GM19043 (cell line): ENCODE data around the gene HCFC1R1.

Experiments
- ATAC-seq: cut with Tn5 transposase; IDR thresholded peaks from one replicate; pipeline ENCODE4 v1.9.1; 2021; ENCODE audit warnings: low read depth; ENCODE audit not compliant: unreplicated experiment

Gene HCFC1R1

DNA sequence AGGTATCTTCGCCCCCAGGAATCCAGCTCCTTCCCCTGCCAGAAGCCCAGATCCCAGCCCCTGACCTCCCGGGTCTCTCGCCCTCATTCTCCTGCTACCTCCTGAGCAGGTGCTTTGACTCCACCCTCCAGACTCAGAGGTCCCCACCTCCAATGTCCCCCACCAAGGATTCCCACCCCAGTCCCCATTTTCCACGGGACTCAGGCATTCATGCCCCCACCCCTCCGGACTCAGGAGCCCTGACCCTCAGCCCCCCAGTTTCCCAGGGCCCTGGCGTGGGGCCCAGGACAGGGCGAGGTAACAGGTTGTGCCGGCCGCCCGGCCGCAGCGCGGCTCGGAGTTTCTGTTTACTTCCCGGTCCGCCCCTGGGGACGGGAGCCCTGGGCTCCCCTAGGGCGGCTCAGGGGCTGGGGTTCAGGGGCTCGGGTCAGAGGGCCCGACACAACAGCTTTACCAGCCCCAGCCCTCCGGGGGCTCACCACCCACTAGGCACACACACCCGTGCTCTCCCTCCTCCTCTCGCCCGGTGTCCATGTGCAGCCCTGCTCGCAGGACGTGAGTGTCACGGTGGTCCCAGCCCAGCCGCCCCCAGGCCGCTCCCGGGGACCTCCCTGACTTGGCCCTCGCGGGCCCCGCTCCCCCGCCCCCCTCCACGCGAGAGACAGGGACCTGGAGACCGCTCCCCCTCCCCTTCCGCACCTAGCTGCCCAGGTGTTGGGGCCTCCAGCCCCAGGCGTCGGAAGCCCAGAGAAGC lies 12.4 kb upstream of the HCFC1R1 start:
- no peak for ATAC-seq

DNA sequence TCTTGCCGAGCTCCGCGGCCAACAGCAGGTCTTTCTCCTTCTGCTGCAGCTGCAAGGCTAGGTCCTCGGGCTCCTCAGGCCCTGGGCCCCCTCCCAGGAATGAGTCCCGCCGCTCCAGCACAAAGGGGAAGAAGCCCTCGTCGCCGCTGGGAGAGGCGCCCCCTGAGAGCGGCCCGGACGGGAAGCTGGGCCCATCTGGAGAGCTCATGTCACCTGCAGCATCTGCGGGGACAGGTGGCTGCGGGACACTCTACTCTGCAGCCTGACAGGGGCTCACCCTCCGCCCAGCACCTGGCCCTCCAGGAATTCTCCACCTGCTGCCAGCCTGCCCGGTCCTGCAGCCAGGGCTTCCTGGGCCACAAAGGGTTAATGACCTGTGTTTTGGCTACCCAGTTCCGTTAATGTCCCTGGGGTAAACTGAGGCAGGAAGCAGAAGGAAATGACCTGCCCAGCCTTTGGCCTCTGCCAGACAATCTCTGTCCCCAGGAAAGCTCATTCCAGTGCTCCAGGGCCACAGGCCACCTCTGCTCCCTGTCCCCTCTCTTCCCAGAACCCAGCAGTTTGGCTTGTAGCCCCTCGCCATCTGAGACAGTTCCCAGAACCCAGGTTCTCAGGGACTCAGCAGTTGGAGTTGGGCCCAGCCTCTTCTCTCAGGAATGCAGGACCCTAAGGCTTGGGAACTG lies 11.7 kb upstream of the HCFC1R1 start:
- no peak for ATAC-seq

DNA sequence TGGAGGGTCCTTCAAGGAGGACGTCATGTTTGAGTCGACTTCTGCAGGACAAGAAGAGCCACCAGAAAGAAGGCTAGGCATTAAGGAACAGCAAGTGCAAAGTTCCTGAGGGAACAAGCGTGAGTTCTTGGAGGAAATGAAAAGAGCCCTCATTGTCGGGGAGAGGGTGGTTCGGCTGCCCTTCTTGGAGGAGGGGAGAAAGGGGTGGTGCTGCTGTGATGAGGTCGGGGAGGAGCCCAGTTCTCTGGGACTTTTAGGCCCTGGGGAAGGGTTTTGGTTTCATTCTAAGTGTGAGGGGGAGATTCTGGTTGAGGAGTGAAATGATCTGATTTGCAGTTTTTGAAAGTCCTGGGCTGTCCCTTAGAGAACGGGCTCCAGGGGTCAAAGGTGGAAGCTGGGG lies 8.9 kb upstream of the HCFC1R1 start:
- no peak for ATAC-seq

DNA sequence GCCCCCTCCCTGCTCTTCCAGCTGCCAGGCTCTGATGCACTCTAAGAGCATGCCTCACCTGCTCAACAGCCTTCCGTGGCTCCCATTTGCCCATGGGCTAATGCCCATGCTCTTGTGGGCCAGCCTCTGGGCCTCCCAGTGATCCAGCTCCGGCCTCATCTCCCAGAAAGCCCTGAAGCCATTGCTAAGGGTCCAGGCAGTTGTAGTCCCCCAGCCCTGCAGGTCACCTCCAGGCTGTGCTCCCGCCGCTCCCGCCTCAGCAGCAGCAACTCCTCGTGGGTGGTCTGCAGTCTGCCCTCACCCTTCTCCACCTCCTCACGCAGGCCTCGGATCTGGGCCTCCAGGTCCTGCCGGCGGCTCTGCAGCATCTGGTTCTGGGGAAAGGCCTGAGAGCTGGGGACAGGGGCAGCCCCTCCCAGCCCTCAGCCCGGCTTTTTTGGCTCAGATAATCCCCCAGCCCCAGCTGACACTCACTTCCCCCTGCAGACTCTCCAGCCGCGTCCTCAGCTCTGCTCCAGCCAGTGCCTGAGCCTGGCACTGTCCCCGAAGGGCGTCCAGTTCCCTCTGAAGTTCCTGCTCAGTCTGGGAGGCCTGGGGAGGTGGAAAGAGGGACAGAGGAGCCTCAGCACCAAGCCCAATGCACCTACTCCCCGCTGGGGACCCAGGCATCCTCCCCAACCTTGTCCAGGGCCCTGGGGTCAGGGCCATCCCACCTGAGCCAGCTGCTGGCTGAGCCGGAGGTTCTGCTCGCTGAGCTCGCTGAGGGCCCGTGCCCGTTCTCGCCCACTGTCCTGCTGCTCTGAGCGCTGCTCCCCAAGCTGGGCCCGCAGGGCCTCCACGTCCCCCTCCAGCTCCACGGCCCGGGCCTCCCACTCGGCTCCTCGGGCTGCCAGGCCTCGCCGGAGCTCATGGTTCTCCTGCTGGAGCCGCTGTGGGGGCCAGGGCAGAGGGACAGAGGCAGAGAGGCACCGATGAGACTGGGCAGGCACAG lies 6.8 kb upstream of the HCFC1R1 start:
- ATAC-seq = no peak

DNA sequence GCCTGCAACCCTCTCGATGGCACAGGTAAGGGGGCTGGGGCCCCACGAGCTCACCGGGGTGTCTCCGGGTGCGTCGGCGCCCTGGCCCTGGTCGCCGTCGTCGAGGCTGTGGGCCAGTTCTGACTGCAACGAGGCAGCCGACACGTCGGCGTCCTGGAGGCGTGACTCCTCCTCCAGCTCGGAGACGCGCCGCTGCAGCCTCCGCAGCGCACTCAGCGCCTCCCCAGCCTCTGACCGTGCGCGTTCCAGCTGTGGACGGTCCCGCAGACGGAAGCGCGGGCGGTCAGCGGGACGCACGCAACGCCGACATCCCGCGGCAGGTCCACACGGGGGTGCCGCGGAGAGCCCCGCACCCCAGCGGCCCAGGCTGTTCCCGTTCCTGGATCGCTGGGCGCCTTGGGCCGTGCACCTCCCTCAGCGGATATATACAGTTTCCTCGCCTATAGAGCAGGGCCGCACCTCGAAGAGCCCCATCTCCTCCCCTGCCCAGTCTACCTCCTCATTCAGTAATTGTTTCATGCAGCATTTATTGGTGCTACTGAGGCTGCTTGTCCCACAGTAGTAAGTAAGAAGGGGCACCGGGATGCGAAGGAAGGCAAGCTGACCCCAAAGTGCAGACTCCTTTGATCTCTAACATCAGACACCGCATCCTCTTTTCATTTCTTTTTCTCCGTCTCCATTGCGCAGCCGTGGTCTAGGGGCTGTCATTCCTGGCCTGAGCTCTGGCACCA lies 5.9 kb upstream of the HCFC1R1 start:
- ATAC-seq = no peak

DNA sequence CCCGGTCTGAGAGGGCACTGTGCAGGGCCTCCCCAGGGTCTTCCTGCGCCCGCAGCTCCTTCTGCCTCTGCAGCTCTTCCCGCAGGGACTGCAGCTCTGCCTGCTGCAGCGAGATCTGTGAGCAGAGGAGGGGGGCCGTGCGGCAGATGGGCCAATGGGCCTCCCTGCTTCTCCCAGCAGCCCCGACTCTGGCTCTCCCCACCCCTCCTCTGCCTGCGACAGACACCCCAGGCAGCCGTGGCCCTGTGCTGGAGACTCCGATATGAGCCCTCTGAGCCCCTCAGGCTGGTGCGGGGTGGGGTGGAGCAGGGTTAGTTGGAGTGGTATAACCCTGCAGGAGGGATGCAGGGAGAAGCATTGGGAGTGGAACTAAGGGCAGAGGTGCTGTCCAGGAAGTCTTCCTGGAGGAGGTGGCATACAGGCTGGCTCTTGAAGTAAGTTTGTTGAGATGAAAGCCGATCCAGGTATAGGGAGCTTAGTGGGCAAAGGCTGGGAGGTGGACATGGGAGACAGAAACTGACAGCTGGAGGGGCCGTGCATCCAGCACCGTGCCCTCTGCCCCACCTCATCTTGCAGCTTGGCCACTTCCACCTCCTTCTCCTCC lies 5.1 kb upstream of the HCFC1R1 start:
- no peak for ATAC-seq

DNA sequence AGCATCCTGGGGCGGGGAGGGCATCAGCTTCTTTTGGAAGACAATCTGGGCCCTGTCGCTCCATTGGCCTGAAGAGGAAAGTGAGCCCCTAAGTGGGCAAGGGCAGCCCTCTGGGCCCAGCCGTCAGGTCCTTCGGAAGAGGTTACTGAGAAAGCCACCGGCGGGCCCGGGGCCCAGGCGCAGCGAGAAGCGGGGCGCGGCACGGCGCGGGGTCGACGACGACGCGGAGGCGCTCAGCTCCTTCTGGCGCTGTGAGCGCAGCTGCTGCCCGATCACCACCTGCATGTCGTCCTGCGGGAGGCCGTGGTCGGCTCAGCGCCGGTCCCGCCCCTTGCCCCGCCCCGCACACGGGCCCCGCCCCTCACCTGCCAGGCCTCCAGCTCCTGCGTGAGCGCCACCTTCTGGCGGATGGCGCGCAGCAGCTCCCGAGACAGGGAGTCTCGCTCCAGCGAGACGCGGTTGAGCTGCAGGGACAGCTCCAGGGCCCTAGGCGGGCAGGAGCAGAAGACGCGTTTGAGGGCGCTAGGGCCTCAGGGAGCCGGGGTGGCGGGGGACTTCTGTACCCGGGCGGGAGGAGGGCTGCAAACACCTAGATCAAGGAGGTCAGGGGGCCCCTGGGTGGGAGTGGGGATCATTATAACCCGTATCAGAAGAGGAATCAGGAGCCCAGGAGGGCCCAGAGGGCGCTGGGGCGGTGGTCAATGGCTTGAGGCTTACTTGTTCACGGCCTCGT lies 4.4 kb upstream of the HCFC1R1 start:
- no peak for ATAC-seq

DNA sequence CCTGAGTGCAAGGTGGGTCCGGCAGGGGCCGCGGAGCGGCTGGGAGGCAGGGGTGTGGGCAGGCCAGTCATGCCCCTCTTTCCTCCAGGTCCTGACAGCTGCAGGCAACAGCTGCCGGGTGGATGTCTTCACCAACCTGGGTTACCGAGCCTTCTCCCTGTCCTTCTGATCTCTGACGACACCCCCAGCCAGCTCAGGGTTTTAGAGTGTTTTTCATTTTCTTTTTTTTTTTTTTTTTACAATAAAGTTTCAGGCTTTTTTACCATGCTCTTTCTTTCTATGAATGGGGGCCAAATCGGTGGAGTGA lies 3.7 kb upstream of the HCFC1R1 start:
- no peak for ATAC-seq

DNA sequence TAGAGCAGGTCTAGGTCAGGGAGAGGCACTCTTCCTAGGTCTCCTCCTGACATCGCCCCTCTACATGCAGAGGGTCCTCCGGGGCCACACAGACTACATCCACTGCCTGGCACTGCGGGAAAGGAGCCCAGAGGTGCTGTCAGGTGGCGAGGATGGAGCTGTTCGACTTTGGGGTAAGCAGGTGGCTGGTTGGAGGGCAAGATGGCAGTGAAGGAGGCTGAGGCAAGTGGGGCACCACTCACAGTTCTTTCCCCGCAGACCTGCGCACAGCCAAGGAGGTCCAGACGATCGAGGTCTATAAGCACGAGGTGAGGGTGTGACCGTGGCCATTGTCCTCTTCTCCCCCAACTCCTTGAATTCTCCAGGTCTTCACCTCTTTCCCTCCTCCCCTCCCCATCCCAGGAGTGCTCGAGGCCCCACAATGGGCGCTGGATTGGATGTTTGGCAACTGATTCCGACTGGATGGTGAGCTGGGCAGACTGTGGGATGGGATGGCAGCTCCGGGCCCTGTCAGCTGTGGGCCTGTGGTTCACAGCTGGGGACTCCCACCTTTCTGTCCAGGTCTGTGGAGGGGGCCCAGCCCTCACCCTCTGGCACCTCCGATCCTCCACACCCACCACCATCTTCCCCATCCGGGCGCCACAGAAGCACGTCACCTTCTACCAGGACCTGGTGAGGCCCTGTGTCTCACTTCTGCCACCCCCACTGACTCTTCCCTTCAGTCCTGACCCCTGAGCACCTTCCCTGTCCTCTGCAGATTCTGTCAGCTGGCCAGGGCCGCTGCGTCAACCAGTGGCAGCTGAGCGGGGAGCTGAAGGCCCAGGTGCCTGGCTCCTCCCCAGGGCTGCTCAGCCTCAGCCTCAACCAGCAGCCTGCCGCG lies 3.1 kb upstream of the HCFC1R1 start:
- ATAC-seq = no peak

DNA sequence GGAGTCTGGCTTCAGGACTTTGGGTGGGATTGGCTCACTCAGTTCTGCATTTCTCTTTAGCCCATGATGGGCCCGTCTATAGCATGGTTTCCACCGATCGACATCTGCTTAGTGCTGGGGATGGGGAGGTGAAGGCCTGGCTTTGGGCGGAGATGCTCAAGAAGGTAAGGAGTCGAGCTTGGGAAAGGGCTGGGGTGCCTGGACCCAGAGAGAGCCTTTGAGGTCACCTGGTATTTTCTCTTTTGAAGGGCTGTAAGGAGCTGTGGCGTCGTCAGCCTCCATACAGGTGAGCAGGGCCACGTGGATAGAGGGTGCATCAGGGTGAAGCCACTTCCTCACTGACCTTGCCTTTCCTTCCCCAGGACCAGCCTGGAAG lies 2.2 kb upstream of the HCFC1R1 start:
- no peak for ATAC-seq

DNA sequence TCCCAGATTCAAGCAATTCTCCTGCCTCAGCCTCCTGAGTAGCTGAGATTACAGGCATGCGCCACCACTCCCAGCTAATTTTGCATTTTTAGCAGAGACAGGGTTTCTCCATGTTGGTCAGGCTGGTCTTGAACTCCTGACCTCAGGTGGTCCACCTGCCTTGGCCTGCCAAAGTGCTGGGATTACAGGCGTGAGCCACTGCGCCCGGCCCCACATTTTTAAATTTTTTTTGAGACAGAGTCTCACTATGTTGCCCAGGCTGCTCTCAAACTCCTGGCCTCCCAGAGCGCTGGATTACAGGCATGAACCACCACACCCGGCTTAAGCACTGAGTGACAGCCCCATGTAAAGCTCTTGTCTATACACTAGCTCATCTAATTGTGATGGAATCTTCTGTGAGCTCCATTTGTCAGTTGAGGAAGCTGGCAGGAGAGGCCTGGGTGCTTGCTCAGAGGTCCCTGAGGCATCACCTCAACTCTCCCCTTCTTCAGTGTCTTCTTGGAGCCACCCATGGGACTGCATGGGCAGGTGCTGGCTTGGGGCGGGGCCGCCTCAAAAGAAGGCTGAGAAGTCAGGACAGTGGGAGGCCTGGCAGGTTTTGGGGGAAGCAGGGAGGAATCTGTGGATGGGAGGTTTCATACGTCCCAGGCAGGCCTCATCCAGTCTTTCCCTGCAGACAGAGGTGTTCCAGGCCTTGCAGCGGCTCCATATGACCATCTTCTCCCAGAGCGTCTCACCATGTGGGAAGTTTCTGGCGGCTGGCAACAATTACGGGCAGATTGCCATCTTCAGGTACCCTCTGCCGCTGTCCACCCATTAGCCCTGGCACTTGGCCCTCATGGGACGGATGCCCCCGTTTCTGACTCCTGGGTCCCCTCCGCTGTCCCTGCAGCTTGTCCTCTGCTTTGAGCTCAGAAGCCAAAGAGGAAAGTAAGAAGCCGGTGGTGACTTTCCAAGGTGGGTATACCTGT lies 1.6 kb upstream of the HCFC1R1 start:
- no peak for ATAC-seq

DNA sequence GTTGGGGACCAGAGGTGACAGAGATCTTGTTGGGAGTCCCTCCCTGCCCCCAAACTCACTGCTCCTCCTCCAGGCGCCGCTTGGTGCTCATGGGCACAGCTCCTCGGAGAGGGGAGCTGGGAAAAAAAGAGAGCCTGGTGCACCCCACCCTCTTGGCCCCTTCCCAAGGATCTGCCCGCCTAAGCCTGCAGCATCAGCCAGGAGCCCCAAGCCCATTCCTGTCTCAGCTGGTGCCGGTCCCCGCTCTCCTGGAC lies 400 bp downstream of the HCFC1R1 start:
- no peak for ATAC-seq

DNA sequence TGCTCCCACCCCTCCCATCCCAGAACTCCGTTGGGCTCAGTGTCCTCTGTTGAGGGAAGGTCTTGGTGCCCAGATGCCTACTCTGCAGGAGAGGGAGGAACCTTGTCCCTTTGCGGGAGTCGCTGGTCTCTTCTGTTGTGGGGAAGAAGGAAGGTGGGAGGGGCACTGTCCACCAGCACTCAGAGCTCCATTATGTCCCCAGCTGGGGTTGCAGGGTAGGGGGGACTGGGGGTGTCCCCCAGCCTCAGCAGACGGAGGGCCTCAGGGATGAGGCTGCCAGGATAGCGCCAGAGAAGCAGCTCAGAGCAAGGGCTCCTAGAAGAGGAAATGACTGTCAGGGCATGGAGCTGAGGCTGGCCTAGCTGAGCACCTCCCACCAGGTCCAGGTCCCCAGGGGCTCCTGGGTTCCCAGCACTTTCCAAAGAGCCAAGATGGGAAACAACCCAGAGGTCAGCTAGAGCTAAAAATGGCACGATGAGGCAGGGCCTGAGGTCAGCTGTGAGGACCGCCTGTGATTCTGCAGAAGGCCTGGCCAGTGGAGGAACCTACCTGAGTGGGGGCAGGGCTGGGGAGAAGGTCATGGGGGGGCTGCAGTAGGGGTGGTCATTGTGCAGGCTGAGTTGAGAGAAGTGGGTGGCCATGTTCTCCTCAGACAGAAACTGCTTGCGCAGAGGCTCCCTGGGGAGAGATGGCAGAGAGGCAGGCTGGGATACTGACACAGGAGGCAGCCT lies 893 bp downstream of the HCFC1R1 start:
- ATAC-seq = no peak

DNA sequence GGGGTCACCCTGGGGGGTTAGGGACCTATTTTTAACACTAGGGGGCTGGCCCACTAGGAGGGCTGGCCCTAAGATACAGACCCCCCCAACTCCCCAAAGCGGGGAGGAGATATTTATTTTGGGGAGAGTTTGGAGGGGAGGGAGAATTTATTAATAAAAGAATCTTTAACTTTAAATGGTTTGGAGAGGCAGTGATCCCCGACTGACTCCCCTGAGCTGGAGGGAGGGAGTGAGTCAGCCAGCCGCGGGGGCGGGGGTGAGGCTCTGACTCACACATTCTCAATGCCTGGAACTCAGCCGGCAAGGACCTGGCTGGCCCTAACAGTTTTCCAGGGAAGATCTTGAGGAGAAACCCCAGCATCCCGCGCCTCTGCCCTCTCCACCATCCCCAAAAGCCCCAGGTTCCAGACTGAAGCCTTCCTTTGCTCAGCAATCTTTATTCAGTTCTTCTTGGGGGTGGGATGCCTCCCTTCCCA lies 1.5 kb downstream of the HCFC1R1 start:
- ATAC-seq = no peak

DNA sequence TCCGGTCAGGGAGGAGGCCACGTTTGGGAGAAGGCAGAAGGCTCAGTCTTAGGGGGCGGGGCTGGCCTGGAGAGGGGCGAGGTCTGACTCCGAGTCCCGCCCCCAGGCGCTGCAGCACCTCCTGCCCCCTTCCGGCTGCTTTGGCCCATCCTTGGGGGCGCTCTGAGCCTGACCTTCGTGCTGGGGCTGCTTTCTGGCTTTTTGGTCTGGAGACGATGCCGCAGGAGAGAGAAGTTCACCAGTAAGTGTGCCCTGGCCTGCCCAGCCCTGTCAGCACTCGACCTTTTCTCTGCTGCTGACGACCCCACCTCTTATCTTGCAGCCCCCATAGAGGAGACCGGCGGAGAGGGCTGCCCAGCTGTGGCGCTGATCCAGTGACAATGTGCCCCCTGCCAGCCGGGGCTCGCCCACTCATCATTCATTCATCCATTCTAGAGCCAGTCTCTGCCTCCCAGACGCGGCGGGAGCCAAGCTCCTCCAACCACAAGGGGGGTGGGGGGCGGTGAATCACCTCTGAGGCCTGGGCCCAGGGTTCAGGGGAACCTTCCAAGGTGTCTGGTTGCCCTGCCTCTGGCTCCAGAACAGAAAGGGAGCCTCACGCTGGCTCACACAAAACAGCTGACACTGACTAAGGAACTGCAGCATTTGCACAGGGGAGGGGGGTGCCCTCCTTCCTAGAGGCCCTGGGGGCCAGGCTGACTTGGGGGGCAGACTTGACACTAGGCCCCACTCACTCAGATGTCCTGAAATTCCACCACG lies 2.1 kb downstream of the HCFC1R1 start:
- ATAC-seq = no peak
